Neuronal stem cell (in vitro differentiated cells): ENCODE results near the gene DNAH8.

Experiments used
- DNase-seq: peaks from one replicate; pipeline ENCODE4 v3.0.0-alpha.2; 2013; ENCODE audit warnings: low spot score
- H2AFZ ChIP-seq: one replicate; pipeline ENCODE4 v1.6.1; 2013; ENCODE audit warnings: mild to moderate bottlenecking, low read length, inconsistent platforms
- H2AK5ac ChIP-seq: 2 replicates; pipeline ENCODE4 v1.6.1; 2013; ENCODE audit warnings: low read depth, mild to moderate bottlenecking, inconsistent platforms, low read length, moderate library complexity, mixed read lengths
- H2BK120ac ChIP-seq: 2 replicates; pipeline ENCODE4 v1.6.1; 2013; ENCODE audit warnings: low read depth, mild to moderate bottlenecking, inconsistent platforms, low read length, moderate library complexity, mixed read lengths
- H2BK12ac ChIP-seq: one replicate; pipeline ENCODE4 v1.6.1; 2013; ENCODE audit warnings: low read length, inconsistent platforms
- H2BK15ac ChIP-seq: 2 replicates; pipeline ENCODE4 v1.6.1; 2013; ENCODE audit warnings: mild to moderate bottlenecking, low read length, inconsistent platforms, mixed read lengths
- H2BK5ac ChIP-seq: one replicate; pipeline ENCODE4 v1.6.1; 2013; ENCODE audit warnings: inconsistent platforms, mild to moderate bottlenecking, low read length, moderate library complexity
- H3K14ac ChIP-seq: one replicate; pipeline ENCODE4 v1.6.1; 2013; ENCODE audit warnings: low read length, inconsistent platforms
- H3K18ac ChIP-seq: 2 replicates; pipeline ENCODE4 v1.6.1; 2013; ENCODE audit warnings: low read length, inconsistent platforms
- H3K23ac ChIP-seq: 2 replicates; pipeline ENCODE4 v1.6.1; 2013; ENCODE audit warnings: low read depth, mild to moderate bottlenecking, mixed read lengths, low read length, inconsistent platforms; ENCODE audit not compliant: poor library complexity
- H3K27ac ChIP-seq: replicated peaks from 3 replicates; pipeline ENCODE4 v1.5.1; 2013; ENCODE audit warnings: low read length, inconsistent platforms
- H3K27me3 ChIP-seq, 3 experiments: 2 replicates each; pipeline ENCODE4 v1.6.1; 2013; ENCODE audit warnings: low read length in 3 of 3, mild to moderate bottlenecking in 2 of 3, inconsistent platforms in 1 of 3, low read depth in 1 of 3, mixed read lengths in 1 of 3, moderate library complexity in 1 of 3; ENCODE audit not compliant: control insufficient read depth in 3 of 3, insufficient read depth in 3 of 3
- H3K36me3 ChIP-seq, 2 donors: replicated peaks in 1 of 2; 2 replicates each; pipeline ENCODE4 v1.6.1; 2013; ENCODE audit warnings: low read length in 2 of 2; ENCODE audit not compliant: control insufficient read depth in 2 of 2, insufficient read depth in 2 of 2
- H3K4ac ChIP-seq: 2 replicates; pipeline ENCODE4 v1.6.1; 2013; ENCODE audit warnings: inconsistent platforms, mild to moderate bottlenecking, low read length, moderate library complexity
- H3K4me1 ChIP-seq, 2 donors: 1 replicate in 1 of 2; 2 replicates in 1 of 2; pipeline ENCODE4 v1.6.1; 2013; ENCODE audit warnings: low read length in 2 of 2, low read depth in 1 of 2; ENCODE audit not compliant: control insufficient read depth in 2 of 2, insufficient read depth in 1 of 2
- H3K4me2 ChIP-seq: one replicate; pipeline ENCODE4 v1.6.1; 2013; ENCODE audit warnings: mild to moderate bottlenecking, low read length, inconsistent platforms; ENCODE audit not compliant: insufficient read depth, poor library complexity, severe bottlenecking
- H3K4me3 ChIP-seq, 2 donors: 2 replicates each; pipeline ENCODE4 v1.5.1; 2013; ENCODE audit warnings: low read length in 2 of 2, mild to moderate bottlenecking in 2 of 2, inconsistent platforms in 1 of 2, moderate library complexity in 1 of 2
- H3K79me1 ChIP-seq: one replicate; pipeline ENCODE4 v1.6.1; 2013; ENCODE audit warnings: low read depth, mild to moderate bottlenecking, inconsistent platforms, low read length, moderate library complexity
- H3K9ac ChIP-seq: one replicate; pipeline ENCODE4 v1.6.1; 2013; ENCODE audit warnings: mild to moderate bottlenecking, low read depth, low read length, inconsistent platforms; ENCODE audit not compliant: poor library complexity
- H3K9me3 ChIP-seq, 2 donors: replicated peaks in 1 of 2; 2 replicates each; pipeline versions ENCODE3 to v1.6.1; 2013; ENCODE audit warnings: low read length in 2 of 2, mild to moderate bottlenecking in 2 of 2, inconsistent platforms in 1 of 2, low read depth in 1 of 2, mixed read lengths in 1 of 2, moderate library complexity in 1 of 2; ENCODE audit not compliant: control insufficient read depth in 2 of 2, insufficient read depth in 1 of 2
- H4K8ac ChIP-seq: one replicate; pipeline ENCODE4 v1.6.1; 2013; ENCODE audit warnings: low read depth, mild to moderate bottlenecking, inconsistent platforms, low read length, moderate library complexity
- H4K91ac ChIP-seq: one replicate; pipeline ENCODE4 v1.6.1; 2013; ENCODE audit warnings: low read length, low read depth, mild to moderate bottlenecking, inconsistent platforms; ENCODE audit not compliant: poor library complexity
- WGBS, 2 donors: extraction: QIAGEN DNeasy Blood & Tissue Kit; methylation state at CpG; one replicate each; pipeline ENCODE4 v1.1.7; 2013; ENCODE audit warnings: missing lambda C conversion rate in 2 of 2, mixed read lengths in 1 of 2; ENCODE audit not compliant: insufficient read length in 2 of 2, insufficient replicate concordance in 1 of 2; ENCODE audit errors: extremely low coverage in 2 of 2; 5-methylcytosine and 5-hydroxymethylcytosine counted together

The DNAH8 gene

DNA sequence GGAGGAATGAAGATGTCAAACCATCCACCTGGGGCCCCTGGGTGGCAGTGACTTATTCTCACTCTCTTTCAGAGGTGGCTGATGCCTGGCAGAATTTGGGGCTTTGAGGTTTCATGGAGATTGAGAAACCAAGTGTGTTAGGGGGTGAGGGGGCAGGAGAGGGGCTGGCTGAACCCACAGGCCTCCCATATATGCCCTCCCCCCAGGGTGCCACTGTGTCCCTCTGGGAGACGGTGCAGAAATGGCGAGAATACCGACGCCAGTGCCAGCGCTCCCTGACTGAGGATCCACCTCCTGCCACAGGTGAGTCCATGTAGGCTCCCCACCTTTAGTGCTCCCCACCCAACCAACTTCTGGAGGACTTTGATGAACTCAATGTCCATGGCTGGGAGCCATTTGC is 341.1 kb downstream of the DNAH8 start:
- H4K91ac ChIP-seq, result no peak overlapping the region
- no peak overlapping the region for H2BK12ac ChIP-seq
- no peak for DNase-seq
- H2AFZ ChIP-seq, result no peak overlapping the region
- no peak overlapping the region for H3K4me2 ChIP-seq
- no peak overlapping the region for H3K4me3 ChIP-seq
- no peak overlapping the region for H3K14ac ChIP-seq
- no peak overlapping the region for H3K9ac ChIP-seq
- no peaks in the 10 kb centered on the region for H3K9me3 ChIP-seq
- no peak overlapping the region for H2BK120ac ChIP-seq
- no CpG with 5 or more reads among the region's 5 CpGs for WGBS, 2 donors
- no peaks in the 10 kb centered on the region for H3K79me1 ChIP-seq
- no peak overlapping the region for H4K8ac ChIP-seq
- no peak overlapping the region for H3K4ac ChIP-seq
- no peak overlapping the region for H2AK5ac ChIP-seq
- no peak overlapping the region for H2BK15ac ChIP-seq
- no peak overlapping the region for H2BK5ac ChIP-seq
- peaks cover 0 to 2% of the 10 kb centered on the region in 2 donors for H3K36me3 ChIP-seq
- H3K27ac ChIP-seq, result no peak overlapping the region
- no peak overlapping the region for H3K23ac ChIP-seq
- H3K18ac ChIP-seq, result no peak overlapping the region
- peaks cover 0 to 6% of the 10 kb centered on the region in 2 donors for H3K4me1 ChIP-seq
- peaks cover 0 to 64% (median 0%) of the 10 kb centered on the region in 3 experiments for H3K27me3 ChIP-seq

DNA sequence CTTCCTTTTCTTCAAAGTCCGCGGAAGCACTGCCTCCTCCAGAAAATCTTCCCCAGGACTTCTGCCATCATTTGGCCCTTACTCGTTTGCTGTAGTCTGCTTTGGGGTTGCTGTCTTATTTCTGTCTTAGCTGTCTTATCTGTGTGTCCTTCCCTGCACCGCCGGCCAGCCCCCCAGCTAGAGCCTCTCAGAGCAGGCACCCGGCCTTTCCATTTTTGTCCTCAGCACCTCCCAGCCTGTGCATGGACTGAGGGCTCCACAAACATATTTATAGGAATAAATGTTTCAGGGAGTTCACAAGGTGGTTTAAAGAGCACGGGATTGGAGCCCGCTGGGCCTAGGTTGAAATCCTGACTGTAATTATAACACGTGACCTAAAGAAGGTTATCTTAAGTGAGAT is 341.6 kb downstream of the DNAH8 start:
- Histone ChIP-seq H3K9ac (no peak overlapping the region), H3K9me3 (no peaks in the 10 kb centered on the region), H2BK15ac (no peak overlapping the region), H3K4ac (no peak overlapping the region), H3K27me3 (peaks cover 0 to 64% (median 0%) of the 10 kb centered on the region in 3 experiments), H2BK12ac (no peak overlapping the region), H3K79me1 (no peaks in the 10 kb centered on the region), H2AFZ (no peak overlapping the region), H3K23ac (no peak overlapping the region), H3K18ac (no peak overlapping the region), H3K4me1 (peaks cover 0 to 6% of the 10 kb centered on the region in 2 donors), H2AK5ac (no peak overlapping the region), H4K91ac (no peak overlapping the region), H4K8ac (no peak overlapping the region), H3K14ac (no peak overlapping the region), H3K27ac (no peak overlapping the region), H3K4me3 (no peak overlapping the region), H3K36me3 (peaks cover 0 to 2% of the 10 kb centered on the region in 2 donors), H3K4me2 (no peak overlapping the region), H2BK120ac (no peak overlapping the region), H2BK5ac (no peak overlapping the region)
- no CpG with 5 or more reads among the region's 9 CpGs for WGBS, 2 donors
- DNase-seq, result no peak

DNA sequence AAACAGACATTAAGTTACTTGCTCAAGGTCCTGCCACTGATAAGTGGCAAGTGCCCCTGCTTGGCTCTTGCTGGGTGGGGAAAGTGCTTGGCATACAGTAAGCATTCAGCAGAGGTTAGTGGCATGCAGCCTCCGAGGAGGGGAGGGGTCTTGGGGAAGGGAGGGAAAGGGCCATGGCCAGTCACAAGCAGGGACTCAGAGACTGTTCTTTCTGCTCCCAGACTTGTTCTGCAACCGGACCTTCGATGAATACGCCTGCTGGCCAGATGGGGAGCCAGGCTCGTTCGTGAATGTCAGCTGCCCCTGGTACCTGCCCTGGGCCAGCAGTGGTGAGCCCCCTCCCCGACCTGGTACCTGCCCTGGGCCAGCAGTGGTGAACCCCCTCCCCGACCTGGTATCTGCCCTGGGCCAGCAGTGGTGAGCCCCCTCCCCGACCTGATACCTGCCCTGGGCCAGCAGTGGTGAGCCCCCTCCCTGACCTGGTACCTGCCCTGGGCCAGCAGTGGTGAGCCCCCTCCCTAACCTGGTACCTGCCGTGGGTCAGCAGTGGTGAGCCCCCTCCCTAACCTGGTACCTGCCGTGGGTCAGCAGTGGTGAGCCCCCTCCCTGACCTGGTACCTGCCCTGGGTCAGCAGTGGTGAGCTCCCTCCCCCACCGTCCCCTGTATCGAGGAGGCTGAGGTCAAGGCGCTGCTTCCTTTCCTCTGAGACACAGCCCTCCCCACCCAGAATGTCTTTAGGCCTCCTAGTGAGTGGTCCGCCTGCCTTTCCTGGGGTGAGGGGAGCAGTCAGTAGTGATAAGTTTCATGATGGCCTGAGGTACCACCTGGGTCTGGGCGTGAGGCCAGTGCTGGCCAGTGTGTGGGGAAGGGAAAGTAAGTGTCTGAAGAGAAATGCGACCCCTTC is 342.4 kb downstream of the DNAH8 start:
- Histone ChIP-seq H2BK12ac (no peak overlapping the region), H3K4me3 (no peak overlapping the region), H2BK5ac (no peak overlapping the region), H3K36me3 (peaks cover 0 to 2% of the 10 kb centered on the region in 2 donors), H2BK120ac (no peak overlapping the region), H3K4me1 (peaks cover 0 to 6% of the 10 kb centered on the region in 2 donors), H3K9ac (peak overlapping the region; percentile 12), H3K9me3 (no peaks in the 10 kb centered on the region), H2AK5ac (no peak overlapping the region), H3K23ac (no peak overlapping the region), H3K27ac (no peak overlapping the region), H4K8ac (no peak overlapping the region), H4K91ac (no peak overlapping the region), H3K18ac (no peak overlapping the region), H3K4ac (no peak overlapping the region), H3K4me2 (no peak overlapping the region), H3K79me1 (no peaks in the 10 kb centered on the region), H3K27me3 (peaks cover 0 to 65% (median 0%) of the 10 kb centered on the region in 3 experiments), H2AFZ (no peak overlapping the region), H3K14ac (no peak overlapping the region), H2BK15ac (no peak overlapping the region)
- WGBS, 2 donors, result no CpG with 5 or more reads among the region's 17 CpGs
- DNase-seq, result no peak

DNA sequence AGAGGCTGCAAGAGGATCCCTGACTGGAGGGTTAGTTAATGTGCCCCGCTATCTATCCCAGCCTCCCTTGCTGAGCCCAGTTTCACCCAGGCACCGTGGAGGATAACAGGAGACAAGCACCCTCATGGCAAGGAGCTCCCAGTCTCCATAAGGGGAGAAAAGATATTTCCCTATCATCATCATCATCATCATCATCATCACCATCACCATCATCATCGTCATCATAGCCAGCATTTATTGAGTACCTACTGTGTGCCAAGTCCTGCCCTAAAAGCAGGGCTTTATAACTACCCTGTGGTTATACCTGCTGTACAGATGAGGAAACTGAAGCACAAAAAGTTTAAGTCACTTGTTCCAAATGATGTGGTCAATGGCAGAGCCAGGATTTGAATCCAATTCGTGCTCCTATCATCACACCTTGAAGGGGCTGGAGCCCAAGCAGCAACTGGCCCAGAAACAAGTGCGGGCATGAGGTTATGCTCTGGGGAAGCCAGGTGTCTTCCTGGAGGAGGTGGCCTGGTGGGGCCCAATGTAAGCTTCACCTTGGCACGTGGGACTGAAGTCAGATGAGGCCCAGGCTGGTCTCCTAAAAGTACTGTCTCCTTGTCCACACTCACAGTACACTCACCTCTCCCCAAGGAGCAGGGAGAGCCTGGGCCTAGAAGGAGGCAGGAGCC is 343.5 kb downstream of the DNAH8 start:
- Histone ChIP-seq H2BK15ac (no peak overlapping the region), H4K8ac (no peak overlapping the region), H2AFZ (no peak overlapping the region), H3K4me3 (no peak overlapping the region), H2BK12ac (no peak overlapping the region), H3K4ac (no peak overlapping the region), H3K36me3 (peaks cover 0 to 2% of the 10 kb centered on the region in 2 donors), H3K4me1 (peaks cover 0 to 5% of the 10 kb centered on the region in 2 donors), H2AK5ac (no peak overlapping the region), H3K23ac (no peak overlapping the region), H2BK120ac (no peak overlapping the region), H3K27ac (no peak overlapping the region), H3K18ac (no peak overlapping the region), H3K14ac (no peak overlapping the region), H2BK5ac (no peak overlapping the region), H4K91ac (no peak overlapping the region), H3K4me2 (no peak overlapping the region), H3K27me3 (peaks cover 0 to 64% (median 0%) of the 10 kb centered on the region in 3 experiments), H3K9me3 (no peaks in the 10 kb centered on the region), H3K79me1 (no peaks in the 10 kb centered on the region), H3K9ac (no peak overlapping the region)
- DNase-seq, result no peak
- no CpG with 5 or more reads among the region's 6 CpGs for WGBS, 2 donors
